AG04449 (cell line): ENCODE results near the gene APMAP.

Experiments used
- CTCF ChIA-PET: fragments of 350-600 bp; formaldehyde crosslinking; extraction: SDS; loops from one replicate; lab custom pipeline; 2021; ENCODE audit warnings: antibody characterized with exemption; lab: Yijun Ruan, JAX
- POLR2A ChIA-PET: fragments of 400-600, 350-600 bp; formaldehyde crosslinking; extraction: SDS; loops from one replicate; lab custom pipeline; 2020; ENCODE audit warnings: antibody characterized with exemption, inconsistent platforms; lab: Yijun Ruan, JAX
- DNase-seq: peaks from one replicate; pipeline ENCODE4 v3.0.0-alpha.2; 2010; ENCODE audit warnings: low read depth, low spot score
- H3K4me3 ChIP-seq: 2 replicates; pipeline ENCODE4 v1.5.1; 2011; ENCODE audit warnings: low read depth, mild to moderate bottlenecking, control low read depth, low read length
- CTCF ChIP-seq: IDR thresholded peaks from one replicate; pipeline ENCODE4 v1.5.1; 2011; ENCODE audit warnings: mild to moderate bottlenecking, moderate library complexity, low read length, control low read depth, inconsistent platforms; ENCODE audit not compliant: insufficient read depth; ENCODE audit errors: missing control alignments

APMAP gene

GRCh38 chr20:24998631-24999445, 6.3 kb upstream of the APMAP start:
- DNase-seq, result no peak
- CTCF ChIA-PET, result interaction anchor here (1.3 to 8.3 kb wide), 9 partner anchors 10 to 400 kb away, joined by 3 to 382 read pairs (median 4); partner anchors contain the start of genes ACSS1 and PYGB

DNA sequence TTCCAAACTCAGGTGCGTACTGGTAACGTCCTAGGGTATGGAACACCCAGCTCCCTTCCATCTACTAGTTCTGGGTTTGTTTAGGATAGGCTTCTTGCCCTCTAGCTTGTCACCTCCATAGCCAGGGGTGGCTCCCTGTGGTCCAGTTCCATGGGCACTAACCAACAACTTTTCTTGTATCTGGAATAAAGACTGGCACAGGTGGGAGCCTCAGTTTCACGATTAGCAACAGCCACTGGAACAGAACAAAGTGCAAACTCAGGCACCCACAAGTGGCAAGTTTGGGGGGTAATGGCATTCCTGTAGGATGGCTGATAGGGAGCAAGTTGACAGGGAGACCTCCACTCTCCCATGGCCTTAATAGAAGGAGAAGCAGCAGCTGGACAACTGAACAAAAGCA, 5.6 kb upstream of the APMAP start:
- TF ChIP-seq CTCF, result no peak
- CTCF ChIA-PET, result interaction anchor here (1.4 to 8.3 kb wide), 4 partner anchors 61 to 401 kb away, joined by 3 to 382 read pairs (median 5); partner anchors contain the start of gene ACSS1
- DNase-seq, result no peak
- H3K4me3 ChIP-seq, result no peak overlapping the region
- POLR2A ChIA-PET, result no interaction called here

More at GRCh38 chr20:24998631-24999445, 6.3 kb upstream of the APMAP start:
- no peak overlapping the region for H3K4me3 ChIP-seq
- no peak for TF ChIP-seq CTCF
- POLR2A ChIA-PET, result no interaction called here

DNA sequence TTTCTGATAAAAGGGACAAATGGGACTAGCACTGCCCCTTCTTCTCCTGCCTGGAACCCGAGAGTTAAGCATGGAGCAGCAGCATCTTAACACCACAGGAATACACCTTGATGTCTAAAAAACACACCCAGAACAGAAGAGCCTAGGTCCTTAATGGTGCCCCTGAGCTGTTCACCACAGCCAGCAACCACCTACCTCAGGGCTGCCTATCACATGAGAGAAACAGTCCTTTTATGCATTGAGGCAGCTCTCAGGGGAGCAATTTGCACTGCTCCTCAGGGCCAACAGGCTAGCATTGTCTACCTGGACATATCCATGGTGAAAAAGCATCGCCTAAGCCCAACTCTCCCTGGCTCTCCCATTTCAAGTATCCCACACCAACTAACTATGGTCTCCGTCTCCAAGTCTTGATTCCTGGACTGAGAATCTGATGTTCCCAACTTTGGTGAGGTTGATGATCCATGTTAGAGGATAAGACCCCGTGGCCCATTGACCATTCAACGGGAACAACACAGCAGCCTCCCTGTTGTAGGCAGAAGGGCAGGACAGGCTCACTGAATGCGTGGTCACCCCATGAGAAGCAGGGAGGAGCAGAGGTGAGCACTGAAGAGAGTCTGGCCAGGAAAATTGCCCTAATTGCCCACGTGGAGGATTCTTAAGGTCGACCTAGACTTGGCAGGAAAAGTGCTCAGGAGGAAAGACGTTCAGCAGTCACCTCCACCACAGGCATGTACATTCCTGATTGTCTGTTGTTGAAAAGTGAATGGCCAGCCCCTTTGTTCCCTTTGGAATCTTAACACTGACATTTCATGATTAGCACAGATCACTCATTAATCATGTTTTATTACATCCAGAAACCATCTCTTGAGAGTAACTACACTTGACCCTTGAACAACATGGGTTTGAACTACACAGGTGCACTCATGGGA, 4.2 kb upstream of the APMAP start:
- H3K4me3 ChIP-seq, result no peak overlapping the region
- ChIA-PET CTCF (interaction anchor here (0.8 to 8.3 kb wide), 10 partner anchors 11 to 404 kb away, joined by 4 to 382 read pairs (median 14); partner anchors contain the start of gene ACSS1), POLR2A (interaction anchor here (0.8 kb wide), 1 partner anchor 66 kb away, joined by 3 read pairs; no protein-coding TSS in a partner anchor)
- no peak for DNase-seq
- TF ChIP-seq CTCF, result no peak

DNA sequence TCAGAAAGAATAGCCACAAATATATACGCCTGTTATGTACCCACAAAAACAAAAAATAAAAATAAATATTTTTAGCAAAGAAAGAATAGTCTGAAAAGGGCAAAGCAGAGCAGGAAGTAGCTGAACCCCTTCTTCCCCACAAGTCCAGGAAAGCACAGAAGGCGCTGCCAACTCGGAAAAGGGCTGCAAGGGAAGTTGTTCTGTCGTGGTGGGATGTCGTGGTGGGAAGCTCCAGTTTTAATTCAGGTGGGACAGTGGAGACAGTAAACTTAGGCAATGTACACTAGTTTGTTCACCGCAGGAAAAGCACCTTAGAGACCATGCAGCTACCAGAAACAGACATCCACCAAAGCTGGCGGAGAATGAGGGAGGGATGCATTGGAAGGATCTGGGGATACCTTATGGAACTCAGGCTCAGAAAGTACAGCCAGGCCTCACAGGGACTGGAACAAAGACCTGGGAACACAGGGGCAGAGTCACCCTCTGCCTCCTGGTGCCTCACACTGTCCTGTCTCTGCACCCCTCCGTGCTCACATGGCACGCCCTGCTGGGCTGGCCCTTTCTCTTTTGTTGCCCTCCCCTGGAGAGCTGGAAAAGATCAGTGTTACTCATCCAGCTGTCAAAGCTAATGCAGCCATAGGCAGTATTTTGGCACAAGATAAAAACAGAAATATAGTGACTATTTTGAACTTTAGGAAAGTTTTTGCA, 3.3 kb upstream of the APMAP start:
- no peak overlapping the region for H3K4me3 ChIP-seq
- no peak for TF ChIP-seq CTCF
- ChIA-PET POLR2A (interaction anchor here (0.8 kb wide), 1 partner anchor 67 kb away, joined by 3 read pairs; no protein-coding TSS in a partner anchor), CTCF (interaction anchor here (0.6 to 8.3 kb wide), 17 partner anchors 8 to 440 kb away, joined by 3 to 382 read pairs (median 5); partner anchors contain the start of gene ACSS1)
- no peak for DNase-seq

DNA sequence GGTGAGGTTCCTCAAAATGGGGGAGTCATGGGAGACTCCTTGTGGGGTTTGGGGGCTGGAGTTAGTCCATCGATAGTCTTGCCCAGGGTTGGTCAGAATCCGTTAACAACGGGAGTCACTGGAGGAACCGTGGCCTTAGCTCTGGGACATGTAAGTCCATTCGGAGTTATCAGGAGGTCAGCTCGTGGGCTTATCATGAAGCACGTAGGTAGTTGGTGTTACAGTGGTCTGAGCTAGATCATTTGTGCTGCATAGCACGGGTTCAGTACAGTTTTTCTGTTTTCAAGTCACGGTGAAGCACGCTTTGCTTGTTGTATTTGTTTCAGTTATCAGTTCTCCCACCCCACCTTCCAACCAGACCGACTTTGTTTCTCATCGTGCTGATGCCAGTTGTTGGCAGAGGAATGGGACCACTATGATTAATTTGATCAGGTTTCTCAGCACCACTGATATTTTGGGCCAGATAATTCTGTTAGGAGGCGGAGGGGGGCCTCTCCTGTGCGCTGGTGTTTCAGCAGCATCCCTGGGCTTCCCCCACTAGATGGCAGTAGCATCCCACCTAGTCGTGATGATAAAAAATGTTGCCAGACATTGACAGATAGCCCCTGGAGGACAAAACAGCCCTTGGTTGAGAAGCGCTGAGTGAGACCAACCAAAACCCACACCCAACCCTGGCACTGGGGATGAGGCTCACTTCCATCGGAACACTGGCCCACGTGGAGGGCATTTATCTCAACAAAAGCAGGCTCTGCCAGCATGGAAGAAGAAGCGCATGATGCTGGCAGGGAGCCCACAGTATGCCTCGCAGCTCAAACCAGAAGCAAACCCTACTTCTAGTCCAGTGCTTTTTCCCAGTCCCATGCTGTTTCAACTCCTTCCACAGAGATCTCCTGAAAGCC, 2.2 kb upstream of the APMAP start:
- H3K4me3 ChIP-seq, result peak overlapping the region; percentile 42
- peak; percentile 86 for TF ChIP-seq CTCF
- DNase-seq, result no peak
- POLR2A ChIA-PET, result no interaction called here
- CTCF ChIA-PET, result interaction anchor here (0.6 to 8.3 kb wide), 43 partner anchors 10 to 698 kb away, joined by 3 to 382 read pairs (median 4); partner anchors contain the start of genes ACSS1 and PYGB
